ENCODE data around the gene BNC1.
"Not testable (repeated sequence)": the region's sequence is repeated elsewhere in the genome, so short reads cannot be mapped to it uniquely, and the experiment has no call there.

BNC1 gene

DNA sequence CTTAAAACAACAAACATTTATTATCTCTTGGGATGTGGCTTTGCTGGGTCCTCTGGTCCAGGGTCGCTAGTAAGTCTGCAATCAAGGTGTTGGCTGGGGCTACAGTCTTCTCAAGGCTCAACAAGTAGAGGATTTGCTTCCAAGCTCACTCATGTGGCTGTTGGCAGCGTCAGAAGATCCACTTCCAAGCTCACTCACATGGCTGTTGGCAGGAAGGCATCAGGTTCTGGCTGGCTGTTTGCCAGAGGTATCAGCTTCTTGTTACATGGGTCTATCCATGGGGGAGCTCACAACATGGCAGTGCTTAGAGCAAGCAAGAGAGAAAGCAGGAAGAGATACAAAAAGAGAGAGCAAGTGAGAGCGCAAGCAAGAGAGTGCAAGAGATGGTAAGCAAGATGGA is 15.0 kb upstream of the BNC1 start:
- FAIRE-seq (no peak), DNase-seq (ENCODE audit: low spot score) (no peak)

DNA sequence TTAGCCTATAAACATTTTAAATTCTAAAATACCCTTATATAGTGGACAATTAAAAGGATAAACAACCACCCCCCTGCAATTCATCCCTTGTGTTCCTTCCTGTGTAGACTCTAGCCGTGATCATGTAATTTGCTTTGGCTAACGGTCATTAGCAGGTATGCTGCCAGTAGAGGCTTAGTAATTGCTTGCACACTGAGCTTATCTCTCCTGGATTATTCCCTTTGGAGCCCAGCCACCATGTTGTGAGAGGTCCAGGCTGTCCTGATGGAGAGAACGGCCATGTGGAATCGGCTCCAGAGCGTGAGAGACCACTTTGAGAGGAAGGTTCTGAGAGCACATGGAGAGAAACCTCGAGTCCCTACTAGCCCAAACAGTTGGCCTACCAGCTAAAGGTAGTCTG is 11.0 kb upstream of the BNC1 start:
- no peak for DNase-seq (ENCODE audit: low spot score)
- FAIRE-seq, result no peak

DNA sequence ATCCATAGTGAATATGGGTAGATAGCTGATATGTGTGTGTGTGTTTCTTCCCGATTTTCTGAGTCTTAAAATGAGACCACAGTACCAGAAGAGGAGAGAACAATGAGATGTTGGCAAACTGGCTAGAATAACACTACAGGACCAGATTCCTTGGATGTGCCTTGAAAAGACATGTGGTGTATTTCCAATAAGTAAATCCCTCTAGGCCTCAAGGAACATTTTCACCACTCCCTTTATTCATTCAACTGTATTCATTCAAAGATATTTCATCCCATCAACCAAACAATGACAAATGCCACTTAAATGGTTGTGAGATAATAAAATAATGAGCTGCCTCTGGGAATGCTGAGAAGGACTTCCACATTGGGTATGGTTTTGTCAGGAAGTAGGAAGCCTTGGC is 8.7 kb upstream of the BNC1 start:
- DNase-seq (ENCODE audit: low spot score) (no peak), FAIRE-seq (no peak)

DNA sequence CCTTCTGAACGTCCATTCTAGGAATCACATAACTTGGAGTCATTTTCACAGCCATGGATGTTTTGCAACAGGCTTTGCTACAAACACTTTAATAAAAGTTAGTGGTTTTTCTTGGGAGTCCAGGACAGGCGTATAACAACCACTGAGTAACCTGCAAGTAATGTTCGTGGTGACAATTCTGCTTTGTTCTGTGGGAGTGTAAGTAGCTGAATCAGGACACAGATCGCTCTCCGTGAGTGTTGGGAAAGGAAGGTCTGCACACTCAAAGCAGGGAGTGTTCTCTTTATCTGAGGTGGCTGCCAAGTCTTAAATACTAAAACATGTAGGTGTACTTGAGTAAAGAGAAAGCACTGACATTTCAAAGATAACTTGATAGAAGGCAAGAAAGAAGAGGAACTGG is 7.9 kb upstream of the BNC1 start:
- peak; percentile 67 for FAIRE-seq
- DNase-seq (ENCODE audit: low spot score), result peak; percentile 43

DNA sequence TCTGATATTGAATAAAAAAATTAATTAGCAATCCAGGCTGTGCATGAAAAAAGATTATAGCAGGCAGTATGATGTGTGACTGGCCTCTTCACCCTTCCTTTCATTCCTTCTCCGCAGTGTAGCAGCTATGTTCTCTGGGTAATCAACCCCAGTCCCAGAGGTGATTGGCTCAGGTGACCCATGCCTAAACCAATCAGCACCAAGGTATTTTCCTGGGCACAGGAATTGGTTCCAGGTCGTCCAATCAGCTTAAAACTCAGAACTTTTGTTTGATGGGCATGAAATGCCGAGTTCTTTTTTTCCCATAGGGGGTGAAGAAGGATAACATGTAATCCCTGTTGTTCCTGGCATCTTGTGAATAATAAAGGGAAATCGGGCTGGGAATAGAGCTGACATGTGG is 5.8 kb upstream of the BNC1 start:
- DNase-seq (ENCODE audit: low spot score), result no peak

DNA sequence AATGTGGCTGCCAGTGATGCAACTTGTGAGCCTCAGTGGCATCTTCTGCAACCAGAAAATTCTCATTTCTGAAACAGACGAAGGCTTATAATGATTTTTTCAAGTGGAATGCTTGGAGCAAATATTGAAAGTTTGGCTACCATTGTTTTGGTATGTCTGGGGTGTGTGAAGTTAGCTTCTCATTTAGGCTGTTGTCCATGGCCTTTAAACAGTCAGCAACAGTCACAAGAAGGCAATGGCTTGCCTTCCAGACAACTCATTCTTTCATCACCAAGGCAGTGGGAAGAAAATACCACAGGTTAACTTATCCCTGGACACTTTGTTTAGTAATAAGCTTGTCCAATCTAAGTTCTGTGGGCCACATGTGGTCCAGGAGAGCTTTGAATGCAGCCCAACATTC is 4.7 kb upstream of the BNC1 start:
- no peak for DNase-seq (ENCODE audit: low spot score)
- FAIRE-seq, result no peak

More for the DNA sequence above, 5.8 kb upstream of the BNC1 start:
- FAIRE-seq, result no peak

- DNase-seq (ENCODE audit: low spot score), result peak; percentile 71
- peak; percentile 79 for FAIRE-seq
These were observed 3.9 kb upstream of the BNC1 start for GRCh38 chr15:83288381-83288801.

DNA sequence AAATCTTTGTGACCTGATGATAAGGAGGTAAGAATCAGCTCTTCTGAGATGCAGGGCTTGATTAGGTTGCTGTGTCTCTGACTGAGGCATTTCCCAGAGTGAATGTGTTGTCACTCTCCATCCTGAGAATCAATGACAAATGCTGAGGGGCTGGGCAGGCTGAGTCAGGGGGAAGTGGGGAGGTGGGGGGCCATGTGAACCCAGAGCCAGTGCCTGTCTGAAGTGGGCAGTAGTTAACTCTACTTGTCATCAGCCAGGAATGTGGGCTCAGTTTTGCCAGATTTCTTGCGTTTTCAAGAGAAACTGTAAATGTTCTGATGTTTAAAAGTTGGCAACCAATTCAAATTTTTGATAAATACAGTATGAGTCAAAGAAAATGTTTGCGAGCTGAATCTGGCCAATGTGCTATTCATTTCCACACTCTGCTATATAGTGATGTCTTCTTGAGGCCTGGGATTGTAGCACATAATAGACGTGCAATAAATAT is 3.1 kb upstream of the BNC1 start:
- DNase-seq (ENCODE audit: low spot score), result peak; percentile 83
- FAIRE-seq, result peak; percentile 94

- FAIRE-seq, result peak; percentile 44
- peak; percentile 74 for DNase-seq (ENCODE audit: low spot score)
These were observed 1.6 kb upstream of the BNC1 start for GRCh38 chr15:83285979-83286553.

- FAIRE-seq (peak; percentile 5), DNase-seq (ENCODE audit: low spot score) (peak; percentile 28)
These were observed 967 bp upstream of the BNC1 start for GRCh38 chr15:83285284-83285978.

DNA sequence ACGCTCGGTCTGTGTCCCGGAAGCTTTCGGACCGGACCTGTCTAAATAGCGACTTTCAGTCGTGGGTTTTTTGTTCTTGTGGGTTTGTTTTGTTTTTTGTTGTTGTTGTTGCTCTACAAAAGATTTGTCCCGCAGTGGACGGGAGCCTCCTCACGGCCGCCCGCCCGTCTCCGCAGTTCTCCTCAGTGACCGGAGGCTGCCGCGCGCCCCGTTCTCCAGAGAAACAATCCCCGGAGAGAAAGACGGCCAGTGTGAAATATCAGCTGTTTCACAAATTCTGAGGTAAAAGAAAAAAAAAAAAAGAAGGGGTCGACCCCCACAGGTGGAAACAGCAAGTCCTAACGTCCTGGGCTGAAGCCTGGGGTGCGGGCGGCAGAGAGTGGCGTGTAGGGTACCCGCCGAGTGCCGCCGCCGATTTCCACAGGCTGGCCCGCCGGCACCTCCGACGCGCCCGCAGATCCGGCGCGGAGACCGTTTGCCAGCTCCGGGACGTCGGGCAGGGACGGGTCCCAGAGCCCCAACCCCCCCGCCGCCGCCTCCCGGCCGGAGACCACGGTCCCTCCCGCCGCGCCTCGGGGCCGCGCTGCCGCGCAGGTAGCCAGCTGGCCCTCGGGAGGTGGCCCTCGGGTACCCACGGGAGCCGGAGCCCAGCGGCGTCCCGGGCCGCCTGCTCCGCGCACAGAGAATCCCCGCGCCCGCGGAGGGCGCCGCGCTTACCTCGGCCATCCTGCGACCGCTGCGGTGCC is 478 bp downstream of the BNC1 start:
- DNase-seq (ENCODE audit: low spot score) (no peak), FAIRE-seq (no peak)

GRCh38 chr15:83283138-83283812 is 1.2 kb downstream of the BNC1 start:
- FAIRE-seq, result no peak
- no peak for DNase-seq (ENCODE audit: low spot score)

- FAIRE-seq (no peak), DNase-seq (ENCODE audit: low spot score) (no peak)
These were observed 1.7 kb downstream of the BNC1 start for GRCh38 chr15:83282776-83283137.

GRCh38 chr15:83282141-83282540 is 2.3 kb downstream of the BNC1 start:
- DNase-seq (ENCODE audit: low spot score) (no peak), FAIRE-seq (no peak)

- DNase-seq (ENCODE audit: low spot score) (no peak), FAIRE-seq (no peak)
These were observed 6.3 kb downstream of the BNC1 start for GRCh38 chr15:83278191-83278590.

DNA sequence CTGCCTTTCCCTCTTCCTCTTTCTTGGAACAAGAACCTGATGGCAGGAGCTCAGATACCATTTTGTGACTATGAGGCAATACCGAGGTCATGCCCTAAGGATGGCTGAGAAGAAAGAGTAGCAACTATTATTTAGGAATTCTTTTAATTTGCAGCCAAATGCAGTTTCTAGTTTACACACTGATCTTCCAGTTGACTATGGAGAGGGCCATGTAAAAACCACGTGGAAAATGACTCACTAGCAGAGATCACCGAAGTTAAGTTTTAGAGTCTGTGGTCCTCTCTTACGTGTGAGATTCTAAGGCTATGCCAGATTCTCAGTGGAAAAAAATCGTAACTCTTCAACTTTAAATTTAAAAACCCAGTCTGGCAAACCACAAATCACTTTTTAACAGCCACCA is 7.8 kb downstream of the BNC1 start:
- no peak for FAIRE-seq

DNA sequence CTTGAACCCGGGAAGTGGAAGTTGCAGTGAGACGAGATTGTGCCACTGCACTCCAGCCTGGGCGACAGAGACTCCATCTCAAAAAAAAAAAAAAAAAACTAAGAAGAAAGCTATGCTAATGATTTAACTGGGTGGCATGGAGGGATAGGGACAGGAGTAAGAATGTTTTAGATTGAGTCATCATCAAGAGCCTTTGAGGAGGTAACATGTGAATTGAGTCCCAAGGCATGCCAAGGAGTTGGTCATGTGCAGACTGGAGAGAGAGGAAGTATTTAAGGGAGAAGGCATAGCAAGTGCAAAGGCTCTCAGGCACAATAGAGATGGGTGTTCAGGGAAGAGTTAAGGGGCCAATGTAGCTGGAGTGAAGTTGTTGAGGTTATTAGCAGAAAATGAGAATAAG is 9.1 kb downstream of the BNC1 start:
- no peak for DNase-seq (ENCODE audit: low spot score)
- FAIRE-seq, result no peak

More for the DNA sequence above, 7.8 kb downstream of the BNC1 start:
- no peak for DNase-seq (ENCODE audit: low spot score)

- DNase-seq (ENCODE audit: low spot score), result no peak
- peak; percentile 30 for FAIRE-seq
These were observed 14.3 kb downstream of the BNC1 start for GRCh38 chr15:83270176-83270575.

GRCh38 chr15:83268147-83268546 is 16.3 kb downstream of the BNC1 start:
- DNase-seq (ENCODE audit: low spot score) (no peak), FAIRE-seq (no peak)

DNA sequence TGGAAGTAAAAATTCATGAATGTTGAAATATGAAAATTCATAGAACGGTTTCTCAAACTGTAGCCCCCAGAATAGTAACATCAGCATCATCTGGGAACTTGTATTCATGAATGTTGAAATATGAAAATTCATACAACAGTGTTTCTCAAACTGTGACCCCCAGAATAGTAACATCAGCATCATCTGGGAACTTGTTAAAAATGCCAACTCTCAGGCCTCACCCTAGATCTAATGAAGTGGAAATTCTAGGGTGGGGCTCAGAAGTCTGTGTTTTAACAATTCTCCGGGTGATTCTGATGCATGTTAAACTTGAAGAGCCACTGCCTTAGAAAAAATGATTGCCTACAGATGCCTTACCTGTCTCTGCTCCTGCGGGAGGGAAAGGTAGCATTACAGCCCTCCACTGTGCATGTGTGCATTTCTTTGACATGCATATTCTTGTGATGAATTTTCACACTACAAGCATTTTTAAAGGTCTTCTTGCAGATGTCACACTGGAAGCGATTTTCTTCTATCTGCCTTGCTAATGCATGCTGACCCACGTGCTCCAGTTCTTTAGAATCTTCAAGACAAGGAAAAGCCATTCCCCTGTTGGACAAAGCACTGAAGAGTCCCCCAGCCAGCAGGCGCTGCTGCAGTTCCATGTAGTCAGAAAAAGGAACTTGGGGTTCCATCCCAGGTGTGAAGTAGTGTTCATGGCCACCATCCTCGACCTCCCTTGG is 21.7 kb downstream of the BNC1 start:
- FAIRE-seq (no peak), DNase-seq (ENCODE audit: low spot score) (no peak)

DNA sequence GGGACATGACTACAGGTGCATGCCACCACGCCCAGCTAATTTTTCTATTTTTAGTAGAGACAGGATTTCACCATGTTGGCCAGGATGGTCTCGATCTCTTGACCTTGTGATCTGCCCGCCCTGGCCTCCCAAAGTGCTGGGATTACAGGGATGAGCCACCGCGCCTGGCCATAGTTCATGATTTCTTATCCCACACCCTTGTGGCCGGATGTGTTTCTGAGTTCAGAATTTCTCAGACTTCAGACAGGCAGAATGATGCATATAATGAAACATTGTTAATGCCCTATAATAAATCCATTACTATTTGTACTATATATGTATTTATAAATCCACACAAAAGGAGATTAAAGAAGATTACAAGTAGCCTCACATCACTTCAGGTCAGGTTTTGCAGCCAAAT is 22.3 kb downstream of the BNC1 start:
- FAIRE-seq, result not testable (repeated sequence)

More for the DNA sequence above, 22.3 kb downstream of the BNC1 start:
- not testable (repeated sequence) for DNase-seq (ENCODE audit: low spot score)

All from urothelium cell line (cell line).